ENCODE results near the gene IVNS1ABP.

DNA sequence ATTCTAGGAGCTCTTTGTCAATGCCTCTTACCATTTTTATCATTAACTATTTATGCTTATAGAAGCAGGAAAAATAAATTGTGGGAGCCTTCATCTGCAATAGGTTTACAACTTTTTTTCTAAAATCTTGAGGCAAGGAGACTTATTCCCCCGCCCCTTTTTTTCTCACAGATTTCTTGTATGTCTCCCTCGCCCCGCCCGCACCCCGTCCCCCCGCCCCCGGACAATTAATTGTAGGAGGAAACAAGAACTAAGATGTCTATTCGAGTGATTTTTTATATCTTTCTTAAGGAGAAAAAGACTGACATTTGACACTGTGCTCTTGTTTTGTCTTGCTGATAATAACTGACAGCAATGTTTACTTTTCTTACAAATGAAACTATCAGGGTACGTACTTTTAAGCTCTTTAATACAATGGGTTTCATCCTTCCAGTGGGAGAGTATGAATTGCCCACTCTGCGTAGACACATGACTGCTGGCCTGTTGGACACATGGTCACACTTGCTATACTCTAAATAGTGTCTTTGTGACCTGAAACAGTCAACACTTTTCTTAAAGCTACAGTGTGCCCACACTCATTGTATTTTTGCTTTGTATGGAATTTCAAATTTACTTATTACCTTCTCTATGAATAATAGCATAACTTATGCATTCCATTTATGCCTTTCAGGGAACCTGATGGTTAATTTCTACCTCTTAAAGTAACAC, 1.5 kb upstream of the IVNS1ABP start:
- TF ChIP-seq POLR2AphosphoS5 (IDR thresholded peaks at IDR 0.05; ENCODE audit: control insufficient read depth, insufficient read depth, low read depth, low read length) (no peak), ZNF24 (IDR thresholded peaks at IDR 0.05) (no peak), POLR2A (conservative IDR thresholded peaks at IDR 0.05) (no peak), NR0B1 (IDR thresholded peaks at IDR 0.05; ENCODE audit: partially characterized antibody) (no peak), JUNB (CRISPR knock-in tag; conservative IDR thresholded peaks at IDR 0.05) (no peak), RFX5 (IDR thresholded peaks at IDR 0.05; ENCODE audit: low read depth, low read length) (no peak), SAP30 (IDR thresholded peaks at IDR 0.05; ENCODE audit: borderline replicate concordance, insufficient read depth, low read depth, low read length, poor library complexity, severe bottlenecking) (no peak), CTCF (IDR thresholded peaks at IDR 0.05 in 2 of 3, conservative IDR thresholded peaks at IDR 0.05 in 1 of 3; ENCODE audit: insufficient read depth in 2 of 3, low read depth in 1 of 3, low read length in 3 of 3) (no peak), ILF3 (IDR thresholded peaks at IDR 0.05; ENCODE audit: borderline replicate concordance) (no peak), PATZ1 (CRISPR knock-in tag; IDR thresholded peaks at IDR 0.05; ENCODE audit: borderline replicate concordance) (no peak)
